K562 (cell line): Measurements from ENCODE around the gene RPS8. TPM values are rescaled to one million over a fixed set of nuclear protein-coding genes. Genes with fewer than 3 reads are reported as not detected.

Experiments used
- ATAC-seq: fragments of 200-7000 bp; cut with Tn5 transposase; 3 replicates; pipeline ENCODE4 v1.9.1; 2020; ENCODE audit warnings: moderate library complexity
- BruUV-seq: library from RNA; stranded (reverse); fragments of 400-500 nt; replicated peaks from 2 replicates; lab custom pipeline; 2021; lab: Mats Ljungman, UMichigan
- CTCF ChIA-PET: fragments of 300-600 bp; formaldehyde crosslinking; extraction: SDS; loops from one replicate; lab custom pipeline; 2021; ENCODE audit warnings: low intra/inter-chr PET ratio; lab: Yijun Ruan, JAX
- POLR2A ChIA-PET: fragments of 300-600, 350-650 bp; sonication (Branson Sonifier 250); formaldehyde crosslinking; extraction: SDS; loops from one replicate; lab custom pipeline; 2021; ENCODE audit warnings: antibody characterized with exemption, inconsistent platforms; lab: Yijun Ruan, JAX
- DNase-seq, 4 experiments: peaks; one replicate each; pipeline versions ENCODE4 v3.0.0 to v3.0.0-alpha.2; 2011 to 2018; ENCODE audit warnings: low spot score in 3 of 4, mixed read lengths in 3 of 4; ENCODE audit errors: extremely low read depth in 1 of 4
- FAIRE-seq: peaks from 2 replicates; lab custom pipeline; 2011; peaks lifted over from hg19 to GRCh38; lab: Jason Lieb, UNC
- H2AFZ ChIP-seq: 2 replicates; pipeline ENCODE4 v1.6.0; 2011; ENCODE audit warnings: low read depth, low read length, control low read depth, inconsistent platforms
- H3K27ac ChIP-seq: fragments of 200-600 bp; 3 replicates; pipeline ENCODE4 v1.8.0; 2011; ENCODE audit warnings: low read depth, mild to moderate bottlenecking, control low read depth, inconsistent platforms, low read length, moderate library complexity, mixed read lengths; ENCODE audit errors: extremely low read depth
- H3K27me3 ChIP-seq, 2 experiments: fragments of 300-600 bp in 1 of 2; 2 replicates in 1 of 2; 3 replicates in 1 of 2; pipeline versions ENCODE4 v1.6.0 to v1.8.0; 2011; ENCODE audit warnings: inconsistent platforms in 2 of 2, low read length in 2 of 2, mild to moderate bottlenecking in 1 of 2, mixed read lengths in 1 of 2, moderate library complexity in 1 of 2; ENCODE audit not compliant: control insufficient read depth in 2 of 2, insufficient read depth in 2 of 2
- H3K36me3 ChIP-seq: fragments of 300-600 bp; 3 replicates; pipeline ENCODE4 v1.8.0; 2011; ENCODE audit warnings: mild to moderate bottlenecking, low read length, inconsistent platforms; ENCODE audit not compliant: control insufficient read depth, insufficient read depth
- H3K4me1 ChIP-seq, 2 experiments: fragments of 200-600 bp in 1 of 2; replicated peaks in 1 of 2; 2 replicates in 1 of 2; 3 replicates in 1 of 2; pipeline versions ENCODE4 v1.5.1 to v1.8.0; 2011; ENCODE audit warnings: inconsistent platforms in 2 of 2, low read length in 2 of 2, mild to moderate bottlenecking in 1 of 2, mixed read lengths in 1 of 2, moderate library complexity in 1 of 2; ENCODE audit not compliant: control insufficient read depth in 2 of 2, insufficient read depth in 2 of 2
- H3K4me2 ChIP-seq: 2 replicates; pipeline ENCODE4 v1.6.1; 2011; ENCODE audit warnings: low read length, control low read depth, inconsistent platforms, mixed read lengths; ENCODE audit not compliant: insufficient read depth
- H3K4me3 ChIP-seq: fragments of 200-600 bp; sonication (generic), shearing (Covaris generic); 2 replicates; pipeline ENCODE4 v1.5.1; 2016; ENCODE audit warnings: control low read depth, inconsistent platforms
- H3K79me2 ChIP-seq: fragments of 200-600 bp; 3 replicates; pipeline ENCODE4 v1.8.0; 2011; ENCODE audit warnings: low read length, inconsistent platforms; ENCODE audit not compliant: control insufficient read depth, insufficient read depth
- H3K9ac ChIP-seq, 2 experiments: 2 replicates each; pipeline versions ENCODE4 v1.6.0 to v1.6.1; 2011; ENCODE audit warnings: low read depth in 2 of 2, low read length in 2 of 2, control low read depth in 1 of 2, inconsistent platforms in 1 of 2, mild to moderate bottlenecking in 1 of 2, mixed read lengths in 1 of 2; ENCODE audit not compliant: insufficient read depth in 1 of 2
- H3K9me1 ChIP-seq: one replicate; pipeline ENCODE4 v1.6.0; 2011; ENCODE audit warnings: inconsistent platforms, mild to moderate bottlenecking, low read length, moderate library complexity; ENCODE audit not compliant: control insufficient read depth, insufficient read depth
- H3K9me3 ChIP-seq: replicated peaks from 2 replicates; pipeline ENCODE4 v1.5.1; 2011; ENCODE audit warnings: low read depth, low read length, inconsistent platforms; ENCODE audit not compliant: control insufficient read depth, insufficient read depth
- H4K20me1 ChIP-seq: replicated peaks from 2 replicates; pipeline ENCODE4 v1.6.1; 2011; ENCODE audit warnings: low read length, inconsistent platforms, mixed read lengths; ENCODE audit not compliant: control insufficient read depth, insufficient read depth
- FOS ChIP-seq: IDR thresholded peaks from 3 replicates; pipeline ENCODE4 v1.6.1; 2011; ENCODE audit not compliant: insufficient read length; ENCODE audit errors: extremely low read depth
- HLTF ChIP-seq: fragments of 450-650 bp; IDR thresholded peaks from 2 replicates; pipeline ENCODE4 v1.6.1; 2016
- PML ChIP-seq: IDR thresholded peaks from 2 replicates; pipeline ENCODE4 v1.6.1; 2012; ENCODE audit warnings: low read length, inconsistent platforms
- POLR2G ChIP-seq: fragments of 200-400 bp; formaldehyde crosslinking; IDR thresholded peaks from 2 replicates; pipeline ENCODE4 v1.6.1; 2017; ENCODE audit warnings: low read depth, mild to moderate bottlenecking, antibody characterized with exemption, low read length, moderate library complexity
- RBFOX2 ChIP-seq: fragments of 200-400 bp; formaldehyde crosslinking; IDR thresholded peaks from 2 replicates; pipeline ENCODE4 v1.6.1; 2017; ENCODE audit warnings: low read depth, mild to moderate bottlenecking, low read length, moderate library complexity
- RFX5 ChIP-seq: IDR thresholded peaks from 2 replicates; pipeline ENCODE4 v1.6.1; 2011; ENCODE audit warnings: low read depth, mild to moderate bottlenecking, improper control_type of control experiment, low read length
- ZC3H4 ChIP-seq: sonication (generic); formaldehyde crosslinking; IDR thresholded peaks from 2 replicates; pipeline ENCODE4 v1.9.0; 2021; ENCODE audit warnings: missing genetic modification reagents, borderline replicate concordance
- WGBS: fragments of 100-300 bp; shearing (Covaris generic); methylation state at CpG from one replicate; pipeline ENCODE4 v1.1.6; 2016; ENCODE audit warnings: low coverage, mixed read lengths; ENCODE audit not compliant: insufficient coverage; ENCODE audit errors: missing lambda C conversion rate; 5-methylcytosine and 5-hydroxymethylcytosine counted together
- in situ Hi-C: fragments of 300-500 bp; cut with MboI; formaldehyde crosslinking; loops from 4 replicates; pipeline ENCODE4 v1.15.0; 2018; ENCODE audit warnings: inconsistent platforms, mixed read lengths
- intact Hi-C: fragments of 100-400 bp; cut with micrococcal nuclease; formaldehyde crosslinking; loops from 2 replicates; pipeline ENCODE4 v1.14.2; 2022
- polyA plus RNA-seq, 8 experiments: library from polyadenylated mRNA; depleted of rRNA in 4 of 8; stranded (reverse) in 5 of 8; unstranded in 3 of 8; fragments of >200 nt; fragmentation: Nextera tagmentation in 2 of 8; fragmentation: Illumina TruSeq in 1 of 8; extraction: Ambion mirVana in 2 of 8; extraction: Trizol in 1 of 8; gene quantifications; 2 replicates each; pipeline versions ENCODE4 v1.2.1 to v1.2.3, GENCODE V29; 2011 to 2014; ENCODE audit warnings: inconsistent platforms in 1 of 8, missing spikeins in 1 of 8
- total RNA-seq, 7 experiments: library from RNA; depleted of rRNA in 6 of 7; stranded (reverse); fragments of >200 nt in 6 of 7; fragmentation: Illumina TruSeq in 2 of 7; extraction: Trizol in 2 of 7; gene quantifications; 2 replicates each; pipeline versions ENCODE4 v1.2.1 to v1.2.3, GENCODE V29; 2011 to 2021; ENCODE audit warnings: low replicate concordance in 1 of 7
- TF ChIP-seq, protein P1 (sequence below): sonication (generic); formaldehyde crosslinking; IDR thresholded peaks from 2 replicates; pipeline ENCODE4 v1.9.0; 2022; ENCODE audit warnings: mild to moderate bottlenecking, missing genetic modification reagents
- TF ChIP-seq, protein P2 (sequence below): fragments of 250-450 bp; sonication (Bioruptor Pico); IDR thresholded peaks from 2 replicates; pipeline ENCODE4 v1.8.0; 2022; ENCODE audit warnings: moderate library complexity, mild to moderate bottlenecking, inconsistent platforms

RPS8 gene
- total and polyA plus RNA-seq, 9 of the 15 experiments (the other 6 are each of a cell fraction or from before 2014, with no cell fraction given), result 2,431 to 4,168 (median 3,109) TPM

DNA sequence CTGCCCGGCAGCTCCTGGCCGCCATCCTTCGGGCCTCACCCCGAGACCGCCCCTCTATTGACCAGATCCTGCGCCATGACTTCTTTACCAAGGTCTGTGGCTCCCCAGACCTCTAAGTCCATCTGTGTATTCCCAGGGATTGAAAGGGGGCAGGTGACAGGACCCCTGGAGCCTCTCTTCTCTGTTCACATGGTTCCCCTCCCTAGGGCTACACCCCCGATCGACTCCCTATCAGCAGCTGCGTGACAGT is 27.6 kb downstream of the RPS8 start (continued):
- TF ChIP-seq RFX5, result no peak
- TF ChIP-seq, protein P1, sequence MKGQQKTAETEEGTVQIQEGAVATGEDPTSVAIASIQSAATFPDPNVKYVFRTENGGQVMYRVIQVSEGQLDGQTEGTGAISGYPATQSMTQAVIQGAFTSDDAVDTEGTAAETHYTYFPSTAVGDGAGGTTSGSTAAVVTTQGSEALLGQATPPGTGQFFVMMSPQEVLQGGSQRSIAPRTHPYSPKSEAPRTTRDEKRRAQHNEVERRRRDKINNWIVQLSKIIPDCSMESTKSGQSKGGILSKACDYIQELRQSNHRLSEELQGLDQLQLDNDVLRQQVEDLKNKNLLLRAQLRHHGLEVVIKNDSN (CRISPR knock-in tag), result 0 out of 2 replicates have a peak, but pooled peaks have one; percentile 0
- TF ChIP-seq, protein P2, sequence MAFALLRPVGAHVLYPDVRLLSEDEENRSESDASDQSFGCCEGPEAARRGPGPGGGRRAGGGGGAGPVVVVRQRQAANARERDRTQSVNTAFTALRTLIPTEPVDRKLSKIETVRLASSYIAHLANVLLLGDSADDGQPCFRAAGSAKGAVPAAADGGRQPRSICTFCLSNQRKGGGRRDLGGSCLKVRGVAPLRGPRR (CRISPR knock-in tag), result no peak
- TF ChIP-seq RBFOX2, result 0 out of 2 replicates have a peak, but pooled peaks have one; percentile 0
- TF ChIP-seq FOS, result no peak
- TF ChIP-seq HLTF, result no peak

GRCh38 chr1:44803312-44804095 is 28.2 kb downstream of the RPS8 start:
- CTCF ChIA-PET, result no interaction called here
- BruUV-seq, result no TSS peak
- Histone ChIP-seq H3K79me2 (peaks cover 23% of the 10 kb centered on the region), H3K36me3 (peaks cover 52% of the 10 kb centered on the region), H3K9me3 (no peaks in the 10 kb centered on the region), H4K20me1 (no peaks in the 10 kb centered on the region), H3K27ac (no peak overlapping the region), H3K4me1 (peaks cover 44 to 83% of the 10 kb centered on the region in 2 experiments), H3K9ac (peak overlapping the region in 1 of 2 experiments; percentile 23; a peak in 2 of 4 replicates), H3K4me3 (no peak overlapping the region), H3K9me1 (peaks cover 5% of the 10 kb centered on the region), H3K4me2 (no peak overlapping the region), H3K27me3 (no peaks in the 10 kb centered on the region; a peak in 1 of 5 replicates), H2AFZ (no peak overlapping the region)
- TF ChIP-seq POLR2G (peak; percentile 37), PML (no peak), ZC3H4 (CRISPR knock-in tag) (0 out of 2 replicates have a peak, but pooled peaks have one; percentile 45)
- FAIRE-seq (no peak), DNase-seq (no peak), ATAC-seq (no peak)
- in situ Hi-C loops (loop anchor here (10.0 kb wide), 1 partner anchor 691 kb away; the partner anchor contains the start of gene TESK2), intact Hi-C loops (loop anchor here (10.0 kb wide), 1 partner anchor 169 kb away; no protein-coding TSS in a partner anchor)
- POLR2A ChIA-PET, result interaction anchor here (0.6 to 16.9 kb wide), 9 partner anchors 9 to 82 kb away, joined by 3 to 594 read pairs (median 4); partner anchors contain the start of gene BEST4
- WGBS, result 95% methylated on average over 13 of the region's 13 CpGs
